Cardiac muscle cell (in vitro differentiated cells and primary cell): Measurements from ENCODE around the gene ASS1. TPM values are rescaled to one million over a fixed set of nuclear protein-coding genes. Genes with fewer than 3 reads are reported as not detected.

Source experiments
- DNase-seq, 2 donors: peaks; one replicate each; pipeline versions ENCODE4 v3.0.0 to v3.0.0-alpha.2; 2010 to 2017; ENCODE audit warnings: low read depth in 1 of 2, low spot score in 1 of 2
- H3K27ac ChIP-seq: fragments of 200-600 bp; sonication (generic); 2 replicates; pipeline ENCODE4 v1.5.1; 2016
- H3K27me3 ChIP-seq: fragments of 200-600 bp; sonication (generic); 2 replicates; pipeline ENCODE4 v1.6.0; 2016; ENCODE audit warnings: control low read depth
- H3K36me3 ChIP-seq: fragments of 200-600 bp; sonication (generic); 2 replicates; pipeline ENCODE4 v1.5.1; 2016; ENCODE audit warnings: control low read depth
- H3K4me1 ChIP-seq: fragments of 200-600 bp; sonication (generic); 2 replicates; pipeline ENCODE4 v1.8.1; 2017; ENCODE audit warnings: low read depth, mild to moderate bottlenecking, mixed run types
- H3K4me3 ChIP-seq: fragments of 200-600 bp; sonication (generic); 2 replicates; pipeline ENCODE4 v1.5.1; 2016; ENCODE audit warnings: mild to moderate bottlenecking
- H3K9me3 ChIP-seq: fragments of 200-600 bp; sonication (generic); 2 replicates; pipeline ENCODE4 v1.5.1; 2017; ENCODE audit warnings: low read depth, mild to moderate bottlenecking, control low read depth
- CTCF ChIP-seq: IDR thresholded peaks from 2 replicates; pipeline ENCODE4 v1.5.1; 2012; ENCODE audit warnings: low read depth, mild to moderate bottlenecking, low read length
- polyA plus RNA-seq: library from polyadenylated mRNA; unstranded; fragments of >200 nt; fragmentation: Nextera tagmentation; extraction: Ambion mirVana; gene quantifications from 2 replicates; pipeline ENCODE4 v1.2.1, GENCODE V29; 2016
- total RNA-seq: library from RNA; depleted of rRNA; stranded (reverse); fragments of >200 nt; gene quantifications from 2 replicates; pipeline ENCODE4 v1.2.3, GENCODE V29; 2016

The ASS1 gene
- total and polyA plus RNA-seq, 2 experiments from 2014 or later: 59.3 to 83.8 TPM

GRCh38 chr9:130443840-130444492 is 795 bp upstream of the ASS1 start:
- H3K9me3 ChIP-seq: no peaks in the 10 kb centered on the region
- TF ChIP-seq CTCF: no peak

GRCh38 chr9:130445268-130445983 is 665 bp downstream of the ASS1 start:
- Histone ChIP-seq H3K36me3 (no peaks in the 10 kb centered on the region), H3K27me3 (no peaks in the 10 kb centered on the region), H3K27ac (peak overlapping the region; percentile 71), H3K4me3 (peak overlapping the region; percentile 34), H3K9me3 (no peaks in the 10 kb centered on the region), H3K4me1 (peaks cover 17% of the 10 kb centered on the region)
- DNase-seq: peak in 1 of 2 donors; percentile 87
- TF ChIP-seq CTCF: peak; percentile 6

More at GRCh38 chr9:130443840-130444492, 795 bp upstream of the ASS1 start:
- peak overlapping the region; percentile 34 for H3K4me3 ChIP-seq
- DNase-seq: peak in 1 of 2 donors; percentile 39
- no peak overlapping the region for H3K27ac ChIP-seq
- H3K27me3 ChIP-seq: no peaks in the 10 kb centered on the region
- H3K36me3 ChIP-seq: no peaks in the 10 kb centered on the region
- peaks cover 25% of the 10 kb centered on the region for H3K4me1 ChIP-seq

- Histone ChIP-seq H3K4me1 (peaks cover 18% of the 10 kb centered on the region), H3K27ac (peak overlapping the region; percentile 71), H3K9me3 (no peaks in the 10 kb centered on the region), H3K27me3 (no peaks in the 10 kb centered on the region), H3K4me3 (no peak overlapping the region), H3K36me3 (no peaks in the 10 kb centered on the region)
- TF ChIP-seq CTCF: no peak
- DNase-seq: peak; percentile 67 to 99
Observed at GRCh38 chr9:130446101-130446861, 1.5 kb downstream of the ASS1 start.

- H3K27me3 ChIP-seq: no peaks in the 10 kb centered on the region
- no peak for DNase-seq
- no peak overlapping the region for H3K27ac ChIP-seq
- no peak for TF ChIP-seq CTCF
- peaks cover 27% of the 10 kb centered on the region for H3K4me1 ChIP-seq
- H3K4me3 ChIP-seq: no peak overlapping the region
- H3K9me3 ChIP-seq: no peaks in the 10 kb centered on the region
- no peaks in the 10 kb centered on the region for H3K36me3 ChIP-seq
Observed at GRCh38 chr9:130447193-130447816, 2.5 kb downstream of the ASS1 start.

- Histone ChIP-seq H3K36me3 (no peaks in the 10 kb centered on the region), H3K4me3 (no peak overlapping the region), H3K4me1 (peaks cover 27% of the 10 kb centered on the region), H3K27me3 (no peaks in the 10 kb centered on the region), H3K27ac (no peak overlapping the region), H3K9me3 (no peaks in the 10 kb centered on the region)
- DNase-seq: peak in 1 of 2 donors; percentile 56
- TF ChIP-seq CTCF: no peak
Observed at GRCh38 chr9:130448035-130448624, 3.4 kb downstream of the ASS1 start.
